Endodermal cell (in vitro differentiated cells): ENCODE measurements around the gene AKR7A2. TPM values are rescaled to one million over a fixed set of nuclear protein-coding genes. Genes with fewer than 3 reads are reported as not detected.

Source experiments
- DNase-seq: peaks from one replicate; pipeline ENCODE4 v3.0.0-alpha.2; 2017
- H3K27ac ChIP-seq: 2 replicates; pipeline ENCODE4 v1.5.1; 2013; ENCODE audit warnings: mild to moderate bottlenecking, low read depth, low read length, moderate library complexity
- H3K27me3 ChIP-seq: 2 replicates; pipeline ENCODE4 v1.6.1; 2013; ENCODE audit warnings: mild to moderate bottlenecking, low read length, moderate library complexity; ENCODE audit not compliant: insufficient read depth, control insufficient read depth, poor library complexity, severe bottlenecking
- H3K36me3 ChIP-seq: 2 replicates; pipeline ENCODE4 v1.7.0; 2013; ENCODE audit warnings: mild to moderate bottlenecking, low read length, moderate library complexity; ENCODE audit not compliant: control insufficient read depth, insufficient read depth
- H3K4me1 ChIP-seq: one replicate; pipeline ENCODE4 v1.7.0; 2013; ENCODE audit warnings: low read length; ENCODE audit not compliant: control insufficient read depth, insufficient read depth
- H3K4me3 ChIP-seq: 2 replicates; pipeline ENCODE4 v1.5.1; 2013; ENCODE audit warnings: mild to moderate bottlenecking, low read length, moderate library complexity
- H3K9ac ChIP-seq: 2 replicates; pipeline ENCODE4 v1.6.1; 2013; ENCODE audit warnings: mild to moderate bottlenecking, low read length, moderate library complexity; ENCODE audit not compliant: poor library complexity, severe bottlenecking; ENCODE audit errors: extremely low read depth
- H3K9me3 ChIP-seq: 2 replicates; pipeline ENCODE4 v1.6.1; 2013; ENCODE audit warnings: mild to moderate bottlenecking, low read length, moderate library complexity; ENCODE audit not compliant: control insufficient read depth
- H3K27ac Mint-ChIP-seq: 2 replicates; pipeline ENCODE4 v1.8.0; 2020; ENCODE audit warnings: mixed read lengths
- H3K27me3 Mint-ChIP-seq: 2 replicates; pipeline ENCODE4 v1.8.0; 2021; ENCODE audit warnings: mild to moderate bottlenecking, mixed read lengths; ENCODE audit not compliant: insufficient read depth
- H3K36me3 Mint-ChIP-seq: 2 replicates; pipeline ENCODE4 v1.8.0; 2020; ENCODE audit warnings: low read depth, mixed read lengths
- H3K4me1 Mint-ChIP-seq: 2 replicates; pipeline ENCODE4 v1.8.0; 2020; ENCODE audit warnings: mixed read lengths
- H3K4me3 Mint-ChIP-seq: 2 replicates; pipeline ENCODE4 v1.8.0; 2020; ENCODE audit warnings: mild to moderate bottlenecking, moderate library complexity, mixed read lengths
- H3K9me3 Mint-ChIP-seq: 2 replicates; pipeline ENCODE4 v1.8.0; 2020; ENCODE audit warnings: mild to moderate bottlenecking, mixed read lengths
- WGBS, 2 experiments: methylation state at CpG; one replicate each; pipeline versions ENCODE4 v1.1.5 to v1.1.7; 2013; ENCODE audit warnings: missing lambda C conversion rate in 2 of 2, mixed read lengths in 1 of 2; ENCODE audit not compliant: insufficient coverage in 1 of 2, insufficient read length in 1 of 2; 5-methylcytosine and 5-hydroxymethylcytosine counted together
- total RNA-seq, 2 donors: library from RNA; stranded (reverse); fragmentation: NEBNext Ultra II Directional in 1 of 2; extraction: Animal tissue kit (Norgen Biotek cat#: 25700) in 1 of 2; gene quantifications; 2 replicates in 1 of 2; 3 replicates in 1 of 2; pipeline ENCODE4 v1.2.1, GENCODE V29; 2021
- TF ChIP-seq, protein P1 (sequence below): fragments of 200-600 bp; sonication (generic); conservative IDR thresholded peaks from 2 replicates; pipeline ENCODE4 v1.5.0; 2021; ENCODE audit warnings: antibody characterized with exemption, mild to moderate bottlenecking

Gene AKR7A2
- total RNA-seq, 2 donors from 2014 or later, result 47.8 to 66.1 TPM

DNA sequence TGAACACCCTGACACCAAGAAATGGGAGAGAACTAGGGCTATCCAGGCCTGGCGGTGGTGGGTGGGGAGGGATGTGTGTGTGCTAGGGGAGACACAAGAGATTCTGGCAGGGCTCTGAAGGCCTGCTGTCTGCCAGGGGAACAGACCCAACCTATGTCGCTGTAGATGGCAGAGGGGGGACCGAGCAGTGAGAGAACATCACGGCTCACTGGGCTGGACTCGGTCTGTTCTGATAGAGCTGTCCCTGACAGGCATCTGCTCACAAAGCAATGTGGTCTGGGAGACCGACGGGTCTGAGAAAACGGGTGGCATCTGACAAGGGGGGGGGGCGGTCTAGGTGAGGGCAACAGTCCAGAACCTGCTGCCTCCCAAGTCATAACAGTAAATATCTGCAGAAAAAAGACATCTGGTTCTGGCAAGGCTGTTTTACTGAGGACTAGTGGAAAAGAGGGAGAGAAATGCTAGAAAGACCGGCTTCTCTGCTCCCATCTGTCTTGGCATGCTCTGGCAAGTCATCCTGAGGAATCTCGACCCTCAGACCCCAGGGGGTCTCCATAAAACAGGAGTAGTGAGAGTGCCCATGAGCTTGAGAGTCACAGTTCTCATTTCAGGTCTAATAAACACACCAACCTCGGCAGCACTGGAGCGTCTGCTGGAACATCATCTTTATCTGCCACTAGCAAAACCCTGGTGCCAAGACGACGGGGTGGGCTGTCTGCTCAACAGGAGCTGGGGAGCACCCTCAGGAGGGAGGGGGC lies 36.7 kb upstream of the AKR7A2 start:
- 93 to 96% methylated on average over 13 to 14 of the region's 15 CpGs for WGBS, 2 experiments

DNA sequence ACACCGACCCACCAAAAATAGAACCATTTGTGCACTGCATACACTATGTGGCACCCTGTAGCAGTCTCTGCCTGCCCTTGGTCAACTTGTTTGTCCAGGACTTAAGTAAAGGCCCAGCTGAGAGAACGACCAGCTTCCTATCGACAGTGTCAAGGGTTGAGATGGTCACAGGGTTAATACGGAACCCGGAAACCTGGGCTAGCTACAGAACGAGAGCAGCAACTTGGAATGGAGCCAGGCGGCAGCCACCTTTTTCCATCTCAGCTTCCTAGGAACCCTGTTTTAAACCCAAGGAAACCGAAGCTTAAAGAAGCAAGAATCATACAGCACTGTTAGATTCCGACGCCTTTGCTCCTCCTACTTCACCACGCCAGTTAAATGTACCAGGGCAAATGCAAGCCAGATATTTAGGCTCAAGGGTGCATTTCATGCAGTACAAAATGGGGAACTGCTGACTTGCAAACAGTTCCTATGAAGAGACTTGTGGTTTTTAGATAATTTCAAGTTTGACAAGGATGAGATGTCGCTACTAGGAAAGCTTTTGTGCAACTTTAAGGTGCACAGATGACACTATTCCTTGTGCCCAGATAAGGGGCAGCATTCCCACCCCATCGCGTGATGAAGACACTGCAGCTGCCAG lies 35.7 kb upstream of the AKR7A2 start:
- Mint-ChIP-seq H3K27ac (no peak overlapping the region), H3K27me3 (no peaks in the 10 kb centered on the region)
- 91 to 92% methylated on average over 13 to 14 of the region's 14 CpGs for WGBS, 2 experiments

More for the DNA sequence above, 36.7 kb upstream of the AKR7A2 start:
- H3K27me3 Mint-ChIP-seq, result no peaks in the 10 kb centered on the region
- no peak overlapping the region for H3K27ac Mint-ChIP-seq
- H3K36me3 Mint-ChIP-seq, result peaks cover 54% of the 10 kb centered on the region
- H3K4me1 Mint-ChIP-seq, result peaks cover 5% of the 10 kb centered on the region
- TF ChIP-seq, protein P1, sequence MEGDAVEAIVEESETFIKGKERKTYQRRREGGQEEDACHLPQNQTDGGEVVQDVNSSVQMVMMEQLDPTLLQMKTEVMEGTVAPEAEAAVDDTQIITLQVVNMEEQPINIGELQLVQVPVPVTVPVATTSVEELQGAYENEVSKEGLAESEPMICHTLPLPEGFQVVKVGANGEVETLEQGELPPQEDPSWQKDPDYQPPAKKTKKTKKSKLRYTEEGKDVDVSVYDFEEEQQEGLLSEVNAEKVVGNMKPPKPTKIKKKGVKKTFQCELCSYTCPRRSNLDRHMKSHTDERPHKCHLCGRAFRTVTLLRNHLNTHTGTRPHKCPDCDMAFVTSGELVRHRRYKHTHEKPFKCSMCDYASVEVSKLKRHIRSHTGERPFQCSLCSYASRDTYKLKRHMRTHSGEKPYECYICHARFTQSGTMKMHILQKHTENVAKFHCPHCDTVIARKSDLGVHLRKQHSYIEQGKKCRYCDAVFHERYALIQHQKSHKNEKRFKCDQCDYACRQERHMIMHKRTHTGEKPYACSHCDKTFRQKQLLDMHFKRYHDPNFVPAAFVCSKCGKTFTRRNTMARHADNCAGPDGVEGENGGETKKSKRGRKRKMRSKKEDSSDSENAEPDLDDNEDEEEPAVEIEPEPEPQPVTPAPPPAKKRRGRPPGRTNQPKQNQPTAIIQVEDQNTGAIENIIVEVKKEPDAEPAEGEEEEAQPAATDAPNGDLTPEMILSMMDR, result no peak
- H3K9me3 Mint-ChIP-seq, result no peaks in the 10 kb centered on the region
- no peak overlapping the region for H3K4me3 ChIP-seq
- H3K27ac ChIP-seq, result no peak overlapping the region
- no peak for DNase-seq
- no peak overlapping the region for H3K4me3 Mint-ChIP-seq
- H3K27me3 ChIP-seq, result no peaks in the 10 kb centered on the region
- peaks cover 58% of the 10 kb centered on the region for H3K36me3 ChIP-seq
- H3K9ac ChIP-seq, result no peak overlapping the region
- H3K9me3 ChIP-seq, result no peaks in the 10 kb centered on the region
- no peaks in the 10 kb centered on the region for H3K4me1 ChIP-seq

DNA sequence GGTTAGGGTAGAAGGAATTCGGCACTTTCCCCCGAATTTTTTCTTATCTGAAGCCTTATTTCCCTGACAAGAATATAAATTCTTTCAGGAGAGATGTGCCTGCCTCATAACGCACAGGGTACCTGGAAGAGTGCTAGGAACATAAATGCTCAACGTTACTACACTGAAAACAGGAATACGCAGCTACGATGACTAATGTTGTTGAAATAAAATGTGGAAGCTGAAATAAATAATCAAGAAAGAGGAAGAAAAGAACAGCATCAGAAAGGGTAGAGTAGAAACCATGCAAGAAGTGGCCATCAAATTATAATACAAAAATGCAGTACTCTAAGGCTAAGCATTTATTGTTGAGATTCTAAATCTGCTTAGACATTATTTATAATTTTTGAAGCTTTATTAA lies 34.1 kb upstream of the AKR7A2 start:
- Histone ChIP-seq H3K4me3 (no peak overlapping the region), H3K9ac (no peak overlapping the region), H3K4me1 (no peaks in the 10 kb centered on the region), H3K9me3 (no peaks in the 10 kb centered on the region), H3K27ac (no peak overlapping the region), H3K27me3 (no peaks in the 10 kb centered on the region), H3K36me3 (peaks cover 56% of the 10 kb centered on the region)
- H3K27me3 Mint-ChIP-seq, result no peaks in the 10 kb centered on the region
- H3K4me1 Mint-ChIP-seq, result peaks cover 2% of the 10 kb centered on the region
- peaks cover 51% of the 10 kb centered on the region for H3K36me3 Mint-ChIP-seq
- H3K27ac Mint-ChIP-seq, result no peak overlapping the region
- no peak overlapping the region for H3K4me3 Mint-ChIP-seq
- WGBS, 2 experiments, result 95 to 98% methylated on average over 6 of the region's 6 CpGs
- H3K9me3 Mint-ChIP-seq, result no peaks in the 10 kb centered on the region
- TF ChIP-seq, protein P1, result no peak
- no peak for DNase-seq

More for the DNA sequence above, 35.7 kb upstream of the AKR7A2 start:
- Histone ChIP-seq H3K4me1 (no peaks in the 10 kb centered on the region), H3K36me3 (peaks cover 56% of the 10 kb centered on the region), H3K27me3 (no peaks in the 10 kb centered on the region), H3K9me3 (no peaks in the 10 kb centered on the region), H3K4me3 (no peak overlapping the region), H3K9ac (no peak overlapping the region), H3K27ac (no peak overlapping the region)
- H3K4me1 Mint-ChIP-seq, result no peaks in the 10 kb centered on the region
- no peaks in the 10 kb centered on the region for H3K9me3 Mint-ChIP-seq
- peaks cover 55% of the 10 kb centered on the region for H3K36me3 Mint-ChIP-seq
- H3K4me3 Mint-ChIP-seq, result no peak overlapping the region
- DNase-seq, result no peak
- TF ChIP-seq, protein P1, result no peak
